Measurements from ENCODE around the gene RFC4. TPM values are rescaled to one million over a fixed set of nuclear protein-coding genes. Genes with fewer than 3 reads are reported as not detected.

The RFC4 gene
- total and polyA plus RNA-seq, 2 of the 13 experiments (the other 11 are each of a cell fraction or from before 2014, with no cell fraction given): 18.5 to 103 TPM

DNA sequence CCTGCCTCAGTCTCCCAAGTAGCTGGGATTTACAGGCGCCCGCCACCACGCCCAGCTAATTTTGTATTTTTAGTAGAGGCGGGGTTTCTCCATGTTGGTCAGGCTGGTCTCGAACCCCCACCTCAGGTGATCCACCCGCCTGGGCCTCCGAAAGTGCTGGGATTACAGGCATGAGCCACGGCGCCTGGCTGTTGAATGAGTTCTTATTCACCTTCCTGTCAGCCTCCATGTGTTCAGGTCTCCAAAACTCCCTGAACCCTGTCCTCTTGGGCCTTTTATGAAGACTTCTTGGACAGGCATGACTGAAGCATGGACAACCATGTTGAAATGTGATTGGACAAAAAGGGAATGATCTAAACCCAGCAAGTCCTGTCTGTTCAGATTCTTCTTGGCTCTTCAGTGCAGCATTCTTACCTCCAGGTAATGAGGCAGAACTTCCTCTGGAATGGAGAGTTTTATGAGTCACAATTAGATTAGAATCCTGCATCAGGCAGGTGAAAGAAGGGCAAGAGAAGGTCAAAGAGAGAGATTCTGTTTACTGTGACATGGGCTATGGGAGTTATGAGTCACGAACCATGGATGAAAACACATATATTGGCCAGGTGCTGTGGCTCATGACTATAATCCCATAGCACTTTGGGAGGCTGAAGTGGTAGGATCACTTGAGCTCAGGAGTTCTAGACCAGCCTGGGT is 46.0 kb downstream of the RFC4 start:
- Histone ChIP-seq H3K27ac (ENCODE audit: extremely low read length, insufficient read depth, low read length) (no peak overlapping the region), H4K20me1 (ENCODE audit: insufficient read depth, low read length) (no peaks in the 10 kb centered on the region), H2AFZ (ENCODE audit: low read length) (no peak overlapping the region), H3K4me1 (ENCODE audit: insufficient read depth, low read length) (peaks cover 13% of the 10 kb centered on the region; the same call in 1 of the 2 replicates), H3K9ac (ENCODE audit: insufficient read depth, low read depth, low read length) (no peak overlapping the region), H3K4me3 (replicated peaks in 1 of 3; ENCODE audit: insufficient read depth in 1 of 3, low read depth in 2 of 3, low read length in 3 of 3) (no peak overlapping the region), H3K9me3 (ENCODE audit: low read length) (no peaks in the 10 kb centered on the region), H3K4me2 (ENCODE audit: low read depth, low read length) (no peak overlapping the region), H3K36me3 (replicated peaks in 1 of 2; ENCODE audit: control insufficient read depth in 1 of 2, insufficient read depth in 2 of 2, low read length in 2 of 2) (no peaks in the 10 kb centered on the region), H3K79me2 (ENCODE audit: insufficient read depth, low read length) (no peaks in the 10 kb centered on the region), H3K27me3 (ENCODE audit: control insufficient read depth in 1 of 2, insufficient read depth in 2 of 2, low read length in 2 of 2) (no peaks in the 10 kb centered on the region)
- peak; percentile 28; the same call in 1 of the 3 replicates for ATAC-seq
- ChIA-PET POLR2A (interaction anchor here (1.0 to 1.3 kb wide), 4 partner anchors 23 to 148 kb away, joined by 3 to 5 read pairs (median 4); no protein-coding TSS in a partner anchor), CTCF (ENCODE audit: low intra/inter-chr PET ratio, low total read pairs) (no interaction called here)
- in situ Hi-C loops (cut with HindIII; ENCODE audit: extremely low pct_ligation_motif_present, low pct_unique_long_range_greater_than_20kb): no loop called here
- WGBS (ENCODE audit: low lambda C conversion rate): 79% methylated on average over 10 of the region's 10 CpGs
- no peak for FAIRE-seq
- BruUV-seq (replicated peaks): no TSS peak
- peak; percentile 46 for DNase-seq (ENCODE audit: low spot score)
- no peak for TF ChIP-seq ZNF501 (CRISPR knock-in tag; IDR thresholded peaks at IDR 0.05)
- peak; percentile 11; the same call in 1 of the 2 replicates for TF ChIP-seq SAP130 (CRISPR knock-in tag; IDR thresholded peaks at IDR 0.05; ENCODE audit: low read depth)
- TF ChIP-seq FOSL2 (CRISPR knock-in tag; IDR thresholded peaks at IDR 0.05): peak; percentile 48; the same call in 1 of the 2 replicates
- TF ChIP-seq NR2F2 (IDR thresholded peaks at IDR 0.05; ENCODE audit: borderline replicate concordance, low read depth): no peak
- TF ChIP-seq RARA (CRISPR knock-in tag; IDR thresholded peaks at IDR 0.05): peak; percentile 74
- no peak for TF ChIP-seq ATF6 (CRISPR knock-in tag; conservative IDR thresholded peaks at IDR 0.05)
- TF ChIP-seq ADNP (CRISPR knock-in tag; IDR thresholded peaks at IDR 0.05): no peak
- no peak for TF ChIP-seq GABPA (IDR thresholded peaks at IDR 0.05; ENCODE audit: low read depth, low read length)
- TF ChIP-seq GABPA (CRISPR knock-in tag; IDR thresholded peaks at IDR 0.05; ENCODE audit: low read depth): 0 out of 2 replicates have a peak, but pooled peaks have one; percentile 13
- no peak for TF ChIP-seq THAP9 (CRISPR knock-in tag; IDR thresholded peaks at IDR 0.05; ENCODE audit: borderline replicate concordance)
- TF ChIP-seq DNMT1 (CRISPR knock-in tag; IDR thresholded peaks at IDR 0.05): no peak
- TF ChIP-seq ZNF562 (CRISPR knock-in tag; IDR thresholded peaks at IDR 0.05; ENCODE audit: borderline replicate concordance): no peak
- TF ChIP-seq CREB1 (IDR thresholded peaks at IDR 0.05): peak; percentile 64
- TF ChIP-seq CREB1 (CRISPR knock-in tag; IDR thresholded peaks at IDR 0.05): no peak
- TF ChIP-seq, protein P1, sequence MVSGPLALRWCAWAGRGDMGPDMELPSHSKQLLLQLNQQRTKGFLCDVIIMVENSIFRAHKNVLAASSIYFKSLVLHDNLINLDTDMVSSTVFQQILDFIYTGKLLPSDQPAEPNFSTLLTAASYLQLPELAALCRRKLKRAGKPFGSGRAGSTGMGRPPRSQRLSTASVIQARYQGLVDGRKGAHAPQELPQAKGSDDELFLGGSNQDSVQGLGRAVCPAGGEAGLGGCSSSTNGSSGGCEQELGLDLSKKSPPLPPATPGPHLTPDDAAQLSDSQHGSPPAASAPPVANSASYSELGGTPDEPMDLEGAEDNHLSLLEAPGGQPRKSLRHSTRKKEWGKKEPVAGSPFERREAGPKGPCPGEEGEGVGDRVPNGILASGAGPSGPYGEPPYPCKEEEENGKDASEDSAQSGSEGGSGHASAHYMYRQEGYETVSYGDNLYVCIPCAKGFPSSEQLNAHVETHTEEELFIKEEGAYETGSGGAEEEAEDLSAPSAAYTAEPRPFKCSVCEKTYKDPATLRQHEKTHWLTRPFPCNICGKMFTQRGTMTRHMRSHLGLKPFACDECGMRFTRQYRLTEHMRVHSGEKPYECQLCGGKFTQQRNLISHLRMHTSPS (CRISPR knock-in tag; IDR thresholded peaks at IDR 0.05; ENCODE audit: low read depth): no peak
- TF ChIP-seq BCL3 (CRISPR knock-in tag; IDR thresholded peaks at IDR 0.05): no peak
- intact Hi-C loops (cut with micrococcal nuclease; ENCODE audit: unreplicated experiment): no loop called here

Measured in HepG2 (cell line).